ENCODE data around the gene ADCY1.

The ADCY1 gene

DNA sequence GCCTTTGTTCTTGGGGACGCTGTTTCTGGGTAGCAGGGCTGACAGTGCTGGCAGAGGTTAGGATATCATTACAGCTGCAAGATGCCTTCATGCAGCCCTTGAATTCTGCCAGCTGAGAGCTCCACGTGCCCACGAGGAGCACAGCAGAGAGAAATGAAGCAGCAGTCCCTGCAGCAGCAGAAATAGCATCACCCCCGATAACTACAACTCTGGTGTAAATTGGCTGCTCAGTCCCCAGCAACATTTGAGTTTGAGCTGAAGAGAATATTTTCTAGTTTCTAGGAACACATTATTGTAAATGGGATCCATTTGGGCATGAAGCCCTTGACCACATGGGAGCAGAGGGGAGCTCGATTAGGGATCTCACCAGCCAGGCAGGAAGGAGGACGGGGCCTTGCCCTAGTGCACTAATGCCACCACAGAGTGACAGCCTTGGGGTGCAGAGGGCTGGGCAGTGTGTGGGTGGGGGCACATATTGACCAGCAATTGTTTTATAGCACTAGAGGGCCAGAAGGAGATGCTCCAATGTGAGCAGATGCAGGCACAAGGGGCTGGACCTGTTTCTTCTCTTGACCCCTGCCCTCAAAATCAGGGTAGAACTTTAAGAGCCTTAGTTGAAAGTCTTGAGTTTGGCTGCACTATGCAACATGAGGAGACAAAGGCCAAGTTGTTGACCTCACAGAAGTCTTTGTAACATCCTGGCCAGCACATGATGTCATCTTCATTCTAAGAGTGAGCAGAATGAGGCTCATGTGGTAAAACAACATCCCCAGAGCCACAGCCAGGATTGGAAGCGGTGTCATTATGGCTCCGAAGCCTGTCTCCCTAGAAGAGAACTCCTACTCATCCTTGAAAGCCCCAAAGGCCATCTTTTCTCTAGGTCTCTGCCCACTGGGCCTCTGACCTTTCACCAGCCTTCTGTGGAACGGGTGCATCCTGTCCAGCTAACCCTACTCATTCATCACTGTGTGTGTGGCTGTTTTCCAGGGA lies 52.6 kb downstream of the ADCY1 start:
- FAIRE-seq, result no peak

DNA sequence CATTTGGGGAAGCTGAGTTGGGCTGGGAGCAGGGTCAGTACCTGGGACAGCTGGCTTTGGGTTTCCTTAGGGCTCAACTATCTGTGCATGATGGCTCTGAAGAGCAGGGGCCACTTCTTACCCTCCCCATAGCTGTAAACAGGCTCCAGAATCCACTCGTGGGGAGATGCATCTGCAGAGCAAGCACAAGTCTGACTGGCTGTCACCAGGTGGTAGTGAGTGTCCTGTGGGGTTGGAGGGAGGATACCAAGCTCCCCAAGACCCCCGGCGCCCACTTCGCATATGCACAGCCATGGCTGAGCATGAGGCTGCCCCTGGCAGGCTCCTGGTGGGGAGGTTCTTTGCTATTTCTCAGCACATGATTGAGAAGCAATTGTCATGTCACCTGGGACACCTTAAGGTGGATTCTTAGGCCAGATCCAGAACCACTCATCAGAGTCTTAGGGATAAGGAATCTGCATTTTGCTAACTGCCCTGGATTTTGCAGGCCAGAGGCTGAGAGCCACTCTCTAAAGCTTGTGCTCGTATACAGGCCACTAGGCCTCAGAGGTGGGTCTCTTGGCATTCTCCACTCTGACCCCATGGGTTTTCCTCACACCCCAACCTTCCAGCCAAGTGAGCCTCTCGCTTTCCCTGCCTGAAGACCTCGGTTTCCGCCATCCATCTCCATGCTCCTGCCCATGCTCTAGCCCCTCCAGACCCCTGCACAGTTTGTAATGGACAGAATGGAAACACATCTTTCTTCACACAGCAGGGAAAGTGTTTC lies 53.7 kb downstream of the ADCY1 start:
- no peak for FAIRE-seq

DNA sequence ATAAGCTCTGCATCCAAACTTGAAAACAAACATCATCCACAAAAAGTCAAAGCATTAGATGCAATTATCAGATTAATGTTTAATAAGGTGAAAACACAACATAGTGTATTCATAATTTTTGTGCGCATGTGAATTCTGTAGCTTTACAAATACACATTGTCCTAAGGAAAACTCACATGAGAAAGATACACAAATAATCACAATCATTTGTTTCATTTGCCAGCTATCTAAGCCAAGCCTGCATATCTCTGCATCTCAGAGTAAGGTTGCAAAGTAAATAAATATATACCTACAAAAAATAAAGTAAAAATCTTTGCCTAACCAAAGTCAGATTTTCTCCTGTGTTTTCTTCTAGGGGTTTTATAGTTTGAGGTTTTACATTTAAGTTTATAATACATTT lies 57.4 kb downstream of the ADCY1 start:
- FAIRE-seq, result no peak

DNA sequence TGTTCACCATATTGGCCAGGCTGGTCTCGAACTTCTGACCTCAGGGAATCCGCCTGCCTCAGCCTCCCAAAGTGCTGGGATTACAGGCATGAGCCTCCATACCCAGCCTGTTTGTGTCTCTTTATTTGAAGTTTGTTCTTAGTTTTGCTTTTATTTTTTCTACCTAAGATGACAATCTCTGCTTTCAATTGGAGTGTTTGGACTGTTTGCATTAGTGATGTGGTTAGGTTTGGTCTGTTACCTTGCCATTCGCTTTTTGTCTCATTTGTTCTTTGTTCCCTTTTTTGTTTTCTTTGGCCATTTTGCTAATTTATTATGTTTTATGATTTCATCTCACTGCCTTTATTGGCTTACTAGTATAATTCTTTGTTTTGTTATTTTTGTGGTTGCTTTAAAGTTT lies 62.6 kb downstream of the ADCY1 start:
- FAIRE-seq, result no peak

DNA sequence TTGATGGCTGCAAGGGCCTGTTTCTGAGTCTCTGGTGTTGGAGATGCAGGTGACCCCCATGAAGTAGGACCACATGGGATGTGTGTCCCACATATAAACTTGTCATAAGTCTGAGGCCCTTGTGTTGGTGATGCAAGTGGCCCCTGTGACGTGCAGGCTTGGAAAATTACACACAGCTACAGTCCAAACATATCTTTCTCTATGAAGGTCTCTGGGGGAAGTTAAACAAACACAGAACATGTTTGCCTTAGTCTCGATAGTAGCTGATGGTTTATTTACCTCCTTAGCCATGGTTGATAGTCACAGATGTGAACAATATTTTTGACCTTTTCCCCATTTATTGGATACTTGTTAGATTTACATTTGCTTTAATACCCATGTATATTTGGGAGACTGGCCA lies 64.7 kb downstream of the ADCY1 start:
- no peak for FAIRE-seq

DNA sequence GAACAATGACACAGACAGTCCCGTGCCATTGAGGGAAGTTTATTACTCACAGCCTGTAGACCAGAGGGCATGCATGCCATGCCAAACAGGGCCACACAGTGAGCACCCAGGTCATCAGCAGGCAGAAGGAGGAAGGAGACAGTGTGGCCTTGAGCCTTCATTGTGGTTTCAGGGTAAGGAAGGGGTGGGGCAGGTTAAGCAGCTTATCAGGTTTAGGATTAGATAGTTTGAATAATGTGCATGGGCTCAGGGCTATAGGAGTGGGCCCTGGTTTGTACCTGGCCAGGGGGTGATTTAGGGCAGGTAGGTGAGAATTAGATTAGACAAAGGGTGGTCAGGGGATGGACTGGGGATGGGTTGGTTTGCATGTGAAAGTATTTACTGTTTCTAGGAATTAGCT lies 67.9 kb downstream of the ADCY1 start:
- FAIRE-seq, result no peak

DNA sequence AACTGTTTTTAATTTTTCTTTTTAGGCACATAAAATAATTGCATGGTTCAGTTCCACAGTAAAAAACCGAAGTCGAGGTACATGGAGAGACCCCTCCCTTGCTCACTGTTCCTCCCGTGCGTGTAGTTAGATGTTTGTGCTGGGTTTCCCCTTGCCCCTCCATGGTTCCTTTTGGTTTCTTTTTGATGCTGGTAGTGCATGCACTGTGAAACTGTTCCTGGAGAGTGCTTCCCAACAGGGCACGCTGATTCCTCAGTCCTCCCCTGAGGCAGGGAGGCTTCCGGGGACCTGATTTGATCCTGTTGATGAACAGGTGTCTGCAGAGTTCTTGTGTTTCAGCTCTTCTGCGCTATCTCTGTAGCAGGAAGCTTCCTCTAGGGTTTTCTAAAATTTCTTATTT lies 69.5 kb downstream of the ADCY1 start:
- FAIRE-seq, result no peak

DNA sequence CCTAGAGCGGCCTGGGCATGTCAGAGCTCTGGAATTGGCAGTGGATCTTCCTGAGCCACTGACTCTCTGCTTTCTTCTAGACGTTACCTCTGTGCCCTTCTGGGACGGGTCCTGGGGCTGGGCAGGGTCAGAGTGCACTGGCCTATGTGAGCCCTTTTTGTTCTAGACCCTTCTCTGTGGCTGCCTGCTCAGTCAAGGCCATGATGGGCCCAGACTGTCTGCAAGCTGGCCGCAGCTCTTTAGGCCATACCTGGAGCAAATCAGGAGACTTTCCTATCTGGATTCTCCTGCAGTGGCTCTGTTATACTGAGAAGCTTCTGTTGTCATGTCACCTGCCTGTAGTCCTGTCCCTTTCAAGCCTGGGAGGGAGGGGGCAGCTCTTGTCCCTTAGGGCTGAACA lies 70.1 kb downstream of the ADCY1 start:
- FAIRE-seq, result no peak

DNA sequence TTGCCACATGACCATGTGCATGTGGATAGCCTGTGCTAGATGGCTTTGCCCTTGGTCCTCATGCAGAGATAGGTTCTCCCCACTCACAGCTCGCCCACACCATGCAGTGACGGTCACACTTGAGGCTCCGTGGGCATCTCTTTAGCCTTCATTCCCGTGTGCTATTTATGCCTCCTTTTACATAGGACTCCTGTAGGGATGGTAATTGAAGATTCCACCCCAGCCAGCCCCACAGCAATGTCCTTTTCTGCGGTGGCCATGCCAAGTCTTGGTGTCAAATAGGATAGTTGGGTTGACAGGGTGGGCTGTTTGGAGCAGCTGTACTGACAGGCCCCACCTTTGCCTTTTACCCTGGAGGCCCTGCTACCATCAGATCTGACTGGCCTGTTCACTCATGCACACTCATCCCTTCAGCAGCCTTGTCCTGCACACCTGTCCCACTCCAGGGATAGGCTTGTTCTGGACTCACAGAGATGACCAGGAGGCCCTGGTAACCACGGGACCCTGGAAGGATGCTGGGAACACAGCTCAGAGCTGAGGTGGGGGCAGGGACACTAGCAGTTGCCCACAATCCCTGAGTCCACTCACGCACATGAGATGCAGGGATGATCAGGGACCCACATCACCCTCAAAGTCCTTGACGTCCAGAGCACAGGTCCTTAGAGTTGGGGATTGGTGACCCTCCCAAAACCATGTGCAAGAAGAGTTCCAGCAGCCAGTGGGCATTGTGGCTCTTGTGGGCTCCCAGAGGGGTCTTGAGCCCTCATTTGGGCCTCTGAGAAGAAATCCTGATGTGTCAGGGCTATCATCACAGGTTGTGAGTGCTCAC lies 71.2 kb downstream of the ADCY1 start:
- no peak for FAIRE-seq

DNA sequence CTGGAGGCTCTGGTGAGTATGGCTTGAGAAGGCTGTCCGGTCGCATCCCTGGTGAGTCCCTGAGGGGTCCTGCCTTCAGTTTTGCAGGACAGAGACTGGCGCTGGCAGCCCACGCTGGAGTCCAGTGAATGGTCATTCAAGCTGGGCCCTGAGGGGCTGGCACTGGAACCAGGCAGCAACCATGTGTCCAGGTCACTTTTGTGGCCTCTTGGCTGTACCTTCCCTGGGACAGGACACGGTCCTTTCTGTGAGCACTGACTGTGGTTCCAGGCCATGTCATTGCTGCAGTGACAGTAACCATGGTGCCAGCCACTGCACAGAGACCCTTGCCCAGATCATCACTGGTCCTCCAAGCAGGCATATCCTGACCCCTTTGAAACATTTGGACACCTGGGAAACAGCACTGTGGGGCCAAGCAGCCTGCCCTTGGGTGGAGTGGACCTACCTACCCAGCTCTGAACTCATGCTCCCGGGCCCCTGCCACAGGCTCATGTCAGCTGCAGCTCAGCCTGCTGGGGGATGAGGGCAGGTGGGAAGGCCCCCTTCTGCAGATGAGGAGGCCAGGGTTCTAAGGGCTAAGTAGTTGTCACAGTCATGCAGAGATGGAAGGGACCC lies 72.1 kb downstream of the ADCY1 start:
- no peak for FAIRE-seq

DNA sequence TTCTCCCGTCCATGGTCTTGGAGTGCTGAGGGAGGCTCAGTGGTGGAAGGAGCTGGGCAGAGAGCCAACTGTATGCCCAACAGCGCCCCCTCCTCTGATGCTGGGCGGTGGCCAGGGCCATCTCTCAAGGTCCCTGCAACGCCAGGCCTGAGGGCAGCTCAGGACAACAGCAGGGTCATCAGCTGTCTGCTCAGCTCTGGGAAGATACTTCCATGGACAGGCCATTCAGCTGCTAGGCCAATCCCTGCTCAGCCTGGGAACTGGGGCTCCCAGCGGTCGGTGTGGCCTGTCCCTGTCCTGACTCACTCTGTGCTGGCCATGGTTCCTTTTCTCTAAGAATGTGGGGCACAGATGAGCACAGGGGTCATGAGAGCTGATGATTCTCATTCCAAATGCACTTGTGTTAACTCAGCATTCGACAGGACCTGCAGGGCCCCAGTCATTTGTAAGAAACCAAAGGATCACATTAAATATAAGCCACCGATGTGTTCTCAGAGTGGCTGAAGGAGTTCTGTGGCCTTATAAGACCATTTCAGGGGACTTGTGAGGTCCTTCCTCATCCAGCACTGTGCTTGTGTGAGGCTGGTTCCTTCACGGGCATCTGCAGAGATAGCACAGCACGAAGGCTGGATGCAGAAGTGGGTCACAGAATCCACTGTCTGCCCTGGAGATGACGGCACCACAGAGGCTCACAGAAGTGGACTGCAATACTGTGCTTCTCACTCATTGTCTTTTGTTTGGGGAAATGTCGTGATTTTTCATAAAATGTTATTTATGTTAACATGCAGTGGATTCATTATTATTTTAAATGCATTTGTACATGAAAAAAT lies 73.0 kb downstream of the ADCY1 start:
- FAIRE-seq, result no peak

DNA sequence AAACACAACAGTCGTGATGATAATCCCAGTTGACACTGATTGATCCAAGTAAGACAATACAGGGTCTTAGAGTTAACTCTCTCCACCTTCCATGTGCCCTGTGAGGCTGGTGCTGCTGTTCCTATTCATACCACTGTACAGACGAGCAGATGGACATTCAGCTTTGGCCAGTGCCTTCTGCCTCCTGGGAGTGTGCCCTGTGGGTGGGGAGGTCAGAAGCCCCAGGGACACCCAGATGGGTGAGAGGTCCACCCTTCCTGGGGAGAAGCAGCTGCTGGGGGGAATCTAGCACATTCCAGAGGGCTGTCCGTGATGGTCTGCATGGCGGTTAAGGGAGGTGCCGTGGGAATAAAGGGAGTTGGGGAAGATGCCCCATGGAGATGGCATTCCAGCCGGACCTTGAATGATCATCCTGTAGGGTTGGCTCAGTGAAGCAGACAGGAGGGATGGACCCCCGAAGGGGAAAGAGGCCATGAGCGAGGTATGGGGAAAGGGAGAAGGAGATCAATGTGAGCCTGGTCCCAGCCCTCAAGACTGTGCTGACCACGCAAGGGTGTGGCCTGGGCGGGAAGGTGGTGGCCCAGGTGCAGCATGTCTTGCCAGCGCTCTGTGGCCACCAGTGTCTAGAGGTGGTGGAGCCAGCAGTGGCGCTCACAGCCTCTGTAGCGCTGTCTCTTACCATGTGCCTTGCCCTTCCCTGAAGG lies 74.0 kb downstream of the ADCY1 start:
- no peak for FAIRE-seq

DNA sequence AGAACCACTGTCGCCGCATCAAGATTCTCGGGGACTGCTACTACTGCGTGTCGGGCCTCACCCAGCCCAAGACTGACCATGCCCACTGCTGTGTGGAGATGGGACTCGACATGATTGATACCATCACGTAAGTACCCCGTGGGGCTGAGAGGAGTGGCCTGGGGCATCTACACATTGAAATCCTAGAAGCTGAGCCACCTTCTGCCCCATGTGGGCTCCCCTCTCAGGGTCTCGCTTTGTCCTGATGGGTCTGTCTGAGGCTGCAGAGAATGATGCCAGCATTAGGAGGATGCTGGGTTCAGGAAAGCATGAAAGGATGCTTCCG lies 74.5 kb downstream of the ADCY1 start:
- no peak for FAIRE-seq

DNA sequence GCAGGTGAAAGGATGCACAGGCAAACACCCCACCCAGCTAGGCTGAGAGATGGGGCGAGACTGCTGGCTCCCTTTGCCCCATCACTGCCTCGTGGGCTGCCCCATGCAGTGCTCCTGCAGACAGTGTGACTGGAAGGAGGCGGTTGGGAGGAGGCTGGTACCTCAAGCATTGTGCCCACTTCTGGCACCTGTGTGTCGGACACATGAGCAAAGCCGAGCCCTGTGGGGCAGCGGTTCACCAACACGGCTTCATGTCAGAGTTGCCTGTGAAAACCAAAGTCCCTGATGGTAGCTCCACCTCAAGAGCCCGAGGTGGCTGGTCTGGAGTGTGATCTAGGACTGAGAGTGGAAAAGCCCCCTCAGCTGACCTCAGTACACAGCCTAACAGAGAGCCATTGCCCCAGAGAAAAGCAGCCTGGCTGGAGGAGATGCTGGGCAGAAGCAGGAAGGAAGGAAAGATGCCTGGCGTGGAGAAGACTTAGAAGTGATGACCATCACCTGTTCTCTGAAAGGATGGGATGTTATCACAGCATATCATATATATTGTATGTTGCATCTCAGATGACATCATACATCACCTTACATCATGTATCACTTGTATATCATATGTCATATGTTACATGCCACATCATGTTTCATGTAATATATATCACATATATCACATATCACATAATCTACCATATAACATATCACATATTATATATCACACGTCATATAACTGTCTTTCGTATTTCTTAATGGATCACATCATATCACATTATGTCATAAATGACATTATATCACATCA lies 75.6 kb downstream of the ADCY1 start:
- no peak for FAIRE-seq

DNA sequence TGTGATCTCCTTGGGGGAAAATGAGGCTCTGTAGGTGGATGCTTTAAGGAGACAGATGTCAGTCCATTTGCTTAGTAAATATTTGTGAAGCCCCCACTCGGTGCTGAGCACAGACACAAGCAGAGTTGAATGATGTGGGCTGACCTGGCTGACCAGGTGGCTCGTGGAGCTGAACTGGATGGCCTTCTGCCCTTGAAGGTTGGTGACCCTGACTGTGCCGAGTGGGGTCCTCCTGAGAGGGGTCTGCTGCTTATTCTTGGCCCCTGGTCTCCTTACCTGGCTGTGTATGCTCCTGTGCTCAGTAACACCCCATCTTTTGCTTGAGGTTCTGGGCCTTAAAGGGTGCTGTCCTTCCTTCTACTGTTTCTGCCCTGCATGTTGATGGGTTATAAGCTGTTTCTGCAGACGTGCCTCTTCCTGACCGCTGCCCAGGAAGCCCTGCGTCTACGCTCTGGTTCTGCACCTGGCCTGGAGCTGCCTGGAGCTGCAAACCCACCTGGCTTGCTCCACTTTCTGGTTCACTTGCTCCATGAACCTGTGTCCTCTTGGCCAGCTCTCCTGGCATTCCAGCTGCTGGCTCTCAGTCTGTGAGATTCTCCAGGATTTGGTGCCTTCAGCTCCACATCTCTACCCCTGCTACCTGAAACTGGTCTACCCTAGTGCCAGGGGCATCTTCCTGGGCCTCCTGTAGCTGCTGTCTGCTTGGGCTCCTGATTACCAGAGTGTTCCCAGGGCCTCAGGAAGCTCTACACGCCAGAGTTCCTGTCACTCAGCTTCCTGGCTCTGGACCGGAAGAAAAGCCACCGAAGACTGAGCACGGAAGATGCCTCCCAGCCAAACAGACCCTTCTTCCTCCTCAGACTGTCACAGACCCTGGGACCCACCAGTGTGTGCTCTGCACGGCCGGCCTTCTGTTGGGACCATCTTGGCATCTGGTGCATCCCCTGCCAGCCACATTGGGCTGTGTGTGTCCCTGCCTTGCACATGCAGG lies 76.5 kb downstream of the ADCY1 start:
- no peak for FAIRE-seq

DNA sequence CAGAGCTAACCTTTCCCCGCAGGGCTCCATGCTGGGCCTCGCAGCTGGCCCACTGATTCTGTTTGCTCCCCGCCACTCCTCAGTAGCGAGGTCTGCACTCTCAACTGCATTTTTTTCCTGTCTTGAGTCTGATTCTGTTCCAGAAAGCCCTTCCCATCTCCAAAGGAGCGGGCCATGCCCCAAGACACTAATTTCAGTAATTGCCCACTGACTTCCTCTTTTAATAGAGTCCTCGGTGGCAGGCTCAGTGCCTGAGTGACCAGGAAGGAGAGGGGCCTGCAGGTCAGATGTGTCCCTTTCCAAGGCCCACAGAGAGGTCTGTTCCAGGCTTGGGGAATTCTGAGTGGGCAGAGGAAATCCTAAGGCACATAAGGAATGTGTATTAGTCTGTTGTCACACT lies 77.4 kb downstream of the ADCY1 start:
- no peak for FAIRE-seq

DNA sequence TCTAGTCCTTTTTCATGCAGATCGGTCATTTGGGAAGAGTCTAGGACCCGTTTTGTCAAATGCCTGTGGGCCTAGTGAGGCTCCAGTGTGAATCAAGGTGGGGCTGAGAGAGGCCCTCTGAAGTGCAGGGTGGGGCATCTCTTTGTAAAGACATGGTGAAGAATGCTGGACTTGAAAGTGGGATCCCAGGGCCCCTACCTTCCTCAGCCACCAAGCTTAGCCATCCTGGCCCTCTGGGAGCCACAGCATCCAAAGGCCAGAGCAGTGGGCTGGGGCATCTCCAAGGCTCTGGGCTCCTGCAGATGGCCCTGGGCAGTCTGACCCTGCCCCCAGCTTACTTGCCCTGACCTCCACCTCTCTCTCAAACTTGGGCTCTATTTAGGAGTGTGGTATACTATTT lies 78.5 kb downstream of the ADCY1 start:
- FAIRE-seq, result no peak

DNA sequence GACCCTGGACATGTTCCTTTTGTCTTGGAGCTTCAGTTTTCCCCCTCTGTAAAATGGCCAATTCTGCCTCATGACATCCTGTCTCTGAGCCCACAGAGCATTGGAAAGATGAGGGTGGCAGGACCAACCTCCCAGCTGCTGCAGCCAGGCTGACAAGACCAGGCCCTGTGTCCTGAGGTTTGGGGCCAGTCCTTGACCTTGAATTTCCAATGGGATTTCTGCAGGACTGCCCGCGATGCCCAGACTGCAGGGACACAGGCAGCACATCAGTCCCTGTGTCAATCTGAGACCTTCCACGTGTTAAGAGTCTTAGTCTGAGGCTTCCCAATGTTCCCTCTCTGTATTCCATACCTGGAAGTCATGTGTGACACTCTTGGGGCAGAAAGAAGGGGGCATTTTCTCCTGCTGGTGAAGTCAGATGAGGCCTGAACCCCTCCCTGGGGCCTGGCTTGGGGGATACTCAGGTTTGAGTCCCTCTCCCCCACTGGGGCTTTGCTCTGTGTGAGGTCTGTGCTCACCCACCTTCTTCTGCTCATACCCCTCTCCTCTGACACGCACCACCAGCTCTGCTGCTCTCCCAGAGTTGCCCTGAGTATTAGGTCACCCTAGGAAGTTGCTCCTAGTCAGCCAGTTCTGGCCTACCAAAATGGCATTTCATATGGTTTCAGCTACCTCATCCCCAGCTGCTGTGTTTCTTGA lies 79.2 kb downstream of the ADCY1 start:
- no peak for FAIRE-seq

DNA sequence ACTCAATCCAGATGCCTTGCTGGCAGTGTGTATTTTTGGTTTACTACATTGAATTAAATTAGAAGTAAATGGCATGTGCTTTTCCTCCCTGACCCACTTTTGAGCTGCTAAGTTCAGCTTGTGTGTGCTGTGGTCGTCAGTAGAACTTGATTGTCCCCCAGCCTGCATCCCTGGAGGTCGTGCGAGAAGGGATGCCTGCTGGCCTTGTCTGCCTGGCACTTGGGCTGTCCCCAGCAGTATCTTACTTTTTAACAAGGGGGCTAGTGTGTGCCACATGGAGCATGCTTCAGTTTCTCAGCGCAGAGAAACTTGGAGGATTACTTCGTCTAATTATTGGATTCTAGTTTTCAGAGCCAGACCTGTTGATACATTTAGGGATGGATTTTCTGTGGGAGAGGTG lies 80.2 kb downstream of the ADCY1 start:
- FAIRE-seq, result no peak

Data from G401.6 (cell line).